Measurements from ENCODE around the gene KRT84. TPM values are rescaled to one million over a fixed set of nuclear protein-coding genes. Genes with fewer than 3 reads are reported as not detected.

Gene KRT84
- total RNA-seq, 1 experiment from 2014 or later = not detected

- Histone ChIP-seq H3K27ac (ENCODE audit: low read depth, low read length) (no peak overlapping the region), H3K9me3 (ENCODE audit: control insufficient read depth in 1 of 2, insufficient read depth in 1 of 2, low read depth in 1 of 2, low read length in 2 of 2) (no peaks in the 10 kb centered on the region), H3K79me2 (ENCODE audit: insufficient read depth, low read length) (no peaks in the 10 kb centered on the region), H2AFZ (ENCODE audit: low read depth, low read length, poor library complexity, severe bottlenecking) (no peak overlapping the region), H3K36me3 (ENCODE audit: control insufficient read depth in 1 of 2, insufficient read depth in 2 of 2, low read length in 2 of 2) (no peaks in the 10 kb centered on the region), H3K9ac (ENCODE audit: low read length) (no peak overlapping the region), H3K27me3 (ENCODE audit: insufficient read depth, low read length) (no peaks in the 10 kb centered on the region), H3K9me2 (ENCODE audit: insufficient read depth) (no peaks in the 10 kb centered on the region), H4K20me1 (ENCODE audit: insufficient read depth) (no peaks in the 10 kb centered on the region), H3K4me3 (replicated peaks in 1 of 2; ENCODE audit: low read depth in 1 of 2, low read length in 2 of 2) (no peak overlapping the region), H3K4me2 (ENCODE audit: low read length) (no peak overlapping the region), H3K4me1 (ENCODE audit: control insufficient read depth in 1 of 2, insufficient read depth in 2 of 2, low read length in 2 of 2) (no peaks in the 10 kb centered on the region; a peak in 1 of 4 replicates)
- CTCF ChIA-PET = interaction anchor here (0.7 to 1.0 kb wide), 2 partner anchors 8 to 21 kb away, joined by 3 read pairs; no protein-coding TSS in a partner anchor
- RAD21 ChIA-PET (ENCODE audit: low non-redundant PET in 1 of 2, low total read pairs in 2 of 2, uncharacterized antibody in 2 of 2, unreplicated experiment in 2 of 2) = no interaction called here
- POLR2A ChIA-PET = no interaction called here
- no peak for DNase-seq (ENCODE audit: low read depth, low spot score)
- BruUV-seq (replicated peaks) = no TSS peak
- TF ChIP-seq EGR1 (IDR thresholded peaks at IDR 0.05; ENCODE audit: low read depth) (no peak), ZFX (IDR thresholded peaks at IDR 0.05) (no peak), FOSL1 (IDR thresholded peaks at IDR 0.05; ENCODE audit: low read depth) (no peak), SRF (IDR thresholded peaks at IDR 0.05; ENCODE audit: low read depth) (no peak), RAD21 (IDR thresholded peaks at IDR 0.05; ENCODE audit: low read depth) (no peak), YY1 (IDR thresholded peaks at IDR 0.05; ENCODE audit: extremely low read depth, insufficient replicate concordance, low read depth, low read length) (no peak), ZBTB33 (IDR thresholded peaks at IDR 0.05; ENCODE audit: extremely low read depth, insufficient replicate concordance, low read length) (no peak), CBX3 (IDR thresholded peaks at IDR 0.05; ENCODE audit: low read depth) (no peak), CEBPB (IDR thresholded peaks at IDR 0.05; ENCODE audit: low read depth) (no peak)
- TF ChIP-seq, protein P1, sequence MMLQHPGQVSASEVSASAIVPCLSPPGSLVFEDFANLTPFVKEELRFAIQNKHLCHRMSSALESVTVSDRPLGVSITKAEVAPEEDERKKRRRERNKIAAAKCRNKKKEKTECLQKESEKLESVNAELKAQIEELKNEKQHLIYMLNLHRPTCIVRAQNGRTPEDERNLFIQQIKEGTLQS (IDR thresholded peaks at IDR 0.05) = no peak
- TF ChIP-seq, protein P2, sequence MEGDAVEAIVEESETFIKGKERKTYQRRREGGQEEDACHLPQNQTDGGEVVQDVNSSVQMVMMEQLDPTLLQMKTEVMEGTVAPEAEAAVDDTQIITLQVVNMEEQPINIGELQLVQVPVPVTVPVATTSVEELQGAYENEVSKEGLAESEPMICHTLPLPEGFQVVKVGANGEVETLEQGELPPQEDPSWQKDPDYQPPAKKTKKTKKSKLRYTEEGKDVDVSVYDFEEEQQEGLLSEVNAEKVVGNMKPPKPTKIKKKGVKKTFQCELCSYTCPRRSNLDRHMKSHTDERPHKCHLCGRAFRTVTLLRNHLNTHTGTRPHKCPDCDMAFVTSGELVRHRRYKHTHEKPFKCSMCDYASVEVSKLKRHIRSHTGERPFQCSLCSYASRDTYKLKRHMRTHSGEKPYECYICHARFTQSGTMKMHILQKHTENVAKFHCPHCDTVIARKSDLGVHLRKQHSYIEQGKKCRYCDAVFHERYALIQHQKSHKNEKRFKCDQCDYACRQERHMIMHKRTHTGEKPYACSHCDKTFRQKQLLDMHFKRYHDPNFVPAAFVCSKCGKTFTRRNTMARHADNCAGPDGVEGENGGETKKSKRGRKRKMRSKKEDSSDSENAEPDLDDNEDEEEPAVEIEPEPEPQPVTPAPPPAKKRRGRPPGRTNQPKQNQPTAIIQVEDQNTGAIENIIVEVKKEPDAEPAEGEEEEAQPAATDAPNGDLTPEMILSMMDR (IDR thresholded peaks at IDR 0.05 in 2 of 3, conservative IDR thresholded peaks at IDR 0.05 in 1 of 3; ENCODE audit: borderline replicate concordance in 1 of 3, insufficient read depth in 1 of 3, low read depth in 2 of 3, low read length in 2 of 3) = no peak
- intact Hi-C loops (cut with micrococcal nuclease) = no loop called here
- no peak for ATAC-seq
These were observed 20.5 kb downstream of the KRT84 start for GRCh38 chr12:52364901-52365489.

All from HCT116 (cell line).